ENCODE measurements around the gene PRR5.

GRCh38 chr22:44683237-44683636, 18.8 kb upstream of the PRR5 start:
- TF ChIP-seq POLR2AphosphoS5 (IDR thresholded peaks at IDR 0.05; ENCODE audit: low read depth, low read length) (no peak), CTCF (IDR thresholded peaks at IDR 0.05) (no peak), USF1 (IDR thresholded peaks at IDR 0.05; ENCODE audit: borderline replicate concordance, low read depth) (no peak), RCOR1 (IDR thresholded peaks at IDR 0.05; ENCODE audit: low read length) (no peak), NFIC (IDR thresholded peaks at IDR 0.05; ENCODE audit: borderline replicate concordance) (no peak), SMC3 (IDR thresholded peaks at IDR 0.05; ENCODE audit: low read depth, low read length) (no peak), REST (IDR thresholded peaks at IDR 0.05; ENCODE audit: low read depth, low read length) (no peak), NRF1 (IDR thresholded peaks at IDR 0.05; ENCODE audit: low read depth, low read length) (no peak), FOSL2 (IDR thresholded peaks at IDR 0.05; ENCODE audit: borderline replicate concordance, low read depth) (no peak), CHD2 (IDR thresholded peaks at IDR 0.05; ENCODE audit: low read length, partially characterized antibody) (no peak), EP300 (IDR thresholded peaks at IDR 0.05; ENCODE audit: borderline replicate concordance in 1 of 2, low read depth in 1 of 2, low read length in 1 of 2) (no peak), MAX (IDR thresholded peaks at IDR 0.05; ENCODE audit: low read depth) (no peak), RFX5 (IDR thresholded peaks at IDR 0.05; ENCODE audit: low read length) (no peak)
